Erythroblast (primary cell): ENCODE results near the gene MKI67.

Experiments used
- DNase-seq, 2 experiments: peaks; one replicate each; lab custom pipeline; 2025; lab: John Stamatoyannopoulos, UW
- GATA1 ChIP-seq: IDR thresholded peaks from 2 replicates; pipeline ENCODE4 v1.6.1; 2011; ENCODE audit warnings: low read depth, mild to moderate bottlenecking, control low read depth, low read length, moderate library complexity
- POLR2A ChIP-seq: IDR thresholded peaks from 2 replicates; pipeline ENCODE4 v1.6.1; 2011; ENCODE audit warnings: mild to moderate bottlenecking, low read length

Gene MKI67

DNA sequence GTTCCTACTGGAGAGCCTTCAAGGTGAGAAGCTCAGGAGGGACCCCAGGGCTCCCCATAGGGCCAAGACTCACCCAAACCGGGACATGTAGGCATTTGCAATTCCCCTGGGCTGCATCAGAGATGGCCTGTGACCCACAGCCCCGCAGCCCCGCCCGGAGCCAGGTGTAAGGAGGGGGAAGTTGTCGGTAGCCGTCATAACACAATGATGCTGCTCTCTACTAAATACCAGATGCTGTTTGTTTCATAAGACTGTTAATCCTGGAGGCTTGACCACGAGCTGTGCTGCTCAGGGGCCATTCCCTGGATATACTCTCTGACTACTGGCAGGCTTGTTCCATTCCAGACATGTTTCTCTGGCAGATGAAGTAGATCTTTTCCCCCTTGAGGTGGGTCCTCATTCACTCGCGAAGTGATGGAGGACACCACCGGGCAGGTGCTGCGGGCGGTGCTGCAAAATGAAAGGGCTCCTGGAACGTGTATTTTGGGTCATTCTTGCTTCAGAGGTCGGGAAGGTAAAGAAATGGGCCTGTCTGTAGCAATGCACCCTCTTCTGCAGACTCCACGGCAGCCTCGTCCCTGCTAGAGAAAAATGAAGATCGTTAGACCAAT lies 61.1 kb downstream of the MKI67 start:
- TF ChIP-seq GATA1, result no peak
- TF ChIP-seq POLR2A, result no peak
- DNase-seq, result no peak

DNA sequence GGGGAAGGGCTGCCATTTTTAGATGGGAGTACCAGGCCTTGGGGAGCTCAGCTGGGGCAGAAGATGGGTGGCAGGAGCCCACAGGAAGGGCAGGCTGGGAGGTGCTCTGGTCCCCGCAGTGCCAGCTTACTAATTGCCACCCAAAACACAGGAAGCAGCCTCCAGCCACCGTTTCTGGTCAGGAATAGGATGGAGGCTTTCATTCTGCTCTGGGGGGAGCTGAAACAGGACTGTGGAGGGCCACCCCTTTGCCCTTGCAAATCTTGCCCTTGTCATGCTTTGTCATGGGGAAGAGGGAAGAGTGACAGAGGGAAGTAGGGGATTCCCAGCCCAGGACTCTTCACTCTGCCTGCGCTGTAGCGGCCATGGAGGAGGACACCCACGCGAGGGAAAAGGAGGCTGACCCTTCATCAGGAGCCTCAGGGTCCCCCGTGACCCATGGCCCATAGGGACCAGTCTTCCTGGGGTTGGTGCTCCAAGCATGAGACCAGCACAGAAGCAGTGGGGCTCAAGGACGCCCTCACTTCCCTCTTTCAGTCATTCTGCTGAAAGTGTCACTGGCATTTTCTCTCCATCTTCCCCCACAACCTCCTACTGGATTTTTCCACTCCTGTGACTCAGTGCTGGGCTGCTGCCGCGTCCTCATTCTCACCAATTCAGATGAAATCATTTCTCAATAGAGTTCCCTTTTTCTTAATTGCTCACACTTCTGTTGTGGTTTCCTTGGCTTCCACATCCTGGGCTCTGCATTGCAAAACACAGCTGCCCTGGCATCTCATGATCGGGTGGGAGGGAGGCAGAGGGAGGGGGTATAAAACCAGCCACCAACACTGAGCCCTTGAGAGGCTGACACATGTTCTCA lies 61.9 kb downstream of the MKI67 start:
- TF ChIP-seq GATA1 (no peak), POLR2A (no peak)
- DNase-seq, result no peak

DNA sequence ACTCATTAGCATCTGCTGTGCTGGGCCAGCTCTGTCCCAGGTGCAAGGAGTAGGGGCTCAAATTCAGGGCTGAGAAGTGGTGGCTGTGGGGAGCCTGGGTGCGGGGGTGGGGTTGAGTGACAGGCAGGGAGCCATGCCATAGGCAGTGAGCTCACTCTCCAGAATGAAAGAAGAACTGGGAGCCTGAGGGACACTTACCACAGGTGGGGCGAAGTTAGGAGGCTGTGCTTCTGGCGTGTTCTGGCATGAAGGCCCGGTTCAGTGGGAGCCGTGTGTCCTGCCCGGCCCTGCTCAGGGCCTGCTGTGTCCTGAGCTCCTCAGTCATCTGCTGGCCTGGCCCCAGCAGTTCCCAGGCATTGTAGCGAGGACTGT lies 62.5 kb downstream of the MKI67 start:
- no peak for DNase-seq

DNA sequence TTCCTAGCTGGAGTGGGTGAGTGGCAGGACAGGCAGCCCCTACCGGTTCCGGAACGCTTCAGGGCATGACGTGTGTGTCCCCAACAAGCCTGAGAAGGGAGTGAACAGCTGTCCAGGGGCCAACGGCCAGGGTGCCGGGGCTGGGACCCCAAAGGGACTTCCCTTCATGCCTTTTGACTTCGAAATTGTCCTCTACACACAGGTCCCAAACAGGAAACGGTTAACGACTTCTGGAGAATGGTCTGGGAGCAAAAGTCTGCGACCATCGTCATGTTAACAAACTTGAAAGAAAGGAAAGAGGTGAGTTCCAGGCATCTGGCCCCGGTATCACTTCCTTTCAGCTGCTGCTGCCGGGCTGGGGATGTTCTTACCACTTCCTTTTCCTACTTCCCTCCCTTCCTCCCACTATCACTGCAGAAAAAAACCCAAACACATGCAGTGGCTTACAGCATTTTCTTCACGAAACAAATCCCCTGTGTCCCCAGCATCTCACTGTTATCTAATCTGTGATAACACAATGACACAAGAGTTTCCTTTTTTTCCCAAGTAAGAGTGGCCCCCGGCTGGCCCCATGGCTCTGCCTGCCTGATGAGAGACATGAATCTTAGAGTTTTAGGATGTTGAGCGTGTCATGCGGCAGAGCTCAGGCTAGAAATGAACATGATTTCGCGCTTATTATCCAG lies 63.2 kb downstream of the MKI67 start:
- DNase-seq, result no peak
- TF ChIP-seq GATA1 (no peak), POLR2A (no peak)

More for the DNA sequence above, 62.5 kb downstream of the MKI67 start:
- TF ChIP-seq POLR2A (no peak), GATA1 (no peak)

DNA sequence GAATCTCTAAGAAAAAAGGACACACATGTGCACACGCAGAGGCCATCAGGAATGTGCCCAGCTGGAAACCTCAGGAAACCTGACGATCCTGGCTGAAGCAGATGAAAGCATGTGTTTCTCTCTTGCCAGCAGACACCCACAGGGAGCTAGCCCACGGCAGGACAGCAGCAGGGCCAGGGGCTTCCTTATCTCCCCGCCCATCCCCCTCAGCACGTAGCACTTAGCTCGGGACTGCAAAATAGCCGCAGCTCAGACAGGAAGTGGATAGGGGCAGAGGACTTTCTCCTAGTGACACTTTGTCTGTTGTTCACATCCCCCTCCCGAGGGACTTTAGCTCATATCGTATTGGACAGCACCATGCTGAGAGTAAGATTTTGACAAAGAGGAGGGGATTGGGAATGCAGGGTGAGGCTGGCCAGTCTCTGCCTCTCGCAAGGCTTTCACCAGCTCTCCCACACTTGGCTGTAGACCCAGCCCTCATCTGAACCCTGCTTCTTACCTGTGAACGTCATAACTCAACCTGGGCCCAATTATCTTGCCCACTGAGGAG lies 63.8 kb downstream of the MKI67 start:
- TF ChIP-seq POLR2A, result no peak
- no peak for TF ChIP-seq GATA1
- no peak for DNase-seq

DNA sequence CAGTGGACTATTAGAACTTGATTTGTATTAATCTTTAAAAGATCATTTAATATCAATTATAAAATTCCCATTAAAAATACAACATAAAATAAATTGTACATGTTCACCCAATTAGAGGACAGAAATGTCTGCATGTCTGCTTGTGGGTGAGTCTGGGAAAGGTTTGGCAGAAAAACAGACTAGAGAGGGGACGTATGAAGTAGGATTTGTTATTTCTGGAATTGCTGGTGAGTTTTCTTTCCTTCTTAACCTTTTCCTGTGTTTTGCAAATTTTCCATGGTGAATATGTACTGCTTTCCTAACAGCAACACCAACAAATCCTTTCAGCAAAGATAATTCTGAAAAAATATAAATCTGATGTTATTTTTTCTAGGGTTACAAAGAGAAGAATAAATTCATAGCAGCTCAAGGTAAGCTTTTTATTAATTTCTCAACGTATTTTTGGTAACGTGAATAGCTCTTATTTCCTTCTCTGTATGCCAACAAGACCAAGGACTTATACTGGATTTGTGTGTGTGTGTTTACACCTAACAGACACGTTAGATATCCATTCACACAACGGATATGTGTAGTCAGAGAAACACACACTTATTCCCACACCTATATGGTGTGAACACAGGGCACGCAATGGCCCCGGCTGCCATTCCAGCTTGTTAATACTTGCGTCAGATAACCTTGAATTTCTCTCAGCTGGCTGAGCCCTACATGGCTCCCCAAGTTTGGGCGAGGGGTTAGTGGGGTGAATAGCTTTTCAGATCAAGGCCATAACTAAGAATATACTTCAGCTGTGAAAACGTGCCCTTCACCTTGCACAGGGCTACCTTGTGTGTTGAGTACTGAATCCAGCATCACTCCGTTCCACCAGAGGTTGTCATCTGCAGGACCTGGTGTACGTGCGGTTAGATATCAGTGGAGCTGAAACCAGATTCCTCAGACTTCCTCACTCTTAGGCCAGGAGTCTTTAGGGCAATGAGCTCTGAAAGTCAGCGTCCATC lies 64.6 kb downstream of the MKI67 start:
- TF ChIP-seq GATA1, result no peak
- TF ChIP-seq POLR2A, result no peak

DNA sequence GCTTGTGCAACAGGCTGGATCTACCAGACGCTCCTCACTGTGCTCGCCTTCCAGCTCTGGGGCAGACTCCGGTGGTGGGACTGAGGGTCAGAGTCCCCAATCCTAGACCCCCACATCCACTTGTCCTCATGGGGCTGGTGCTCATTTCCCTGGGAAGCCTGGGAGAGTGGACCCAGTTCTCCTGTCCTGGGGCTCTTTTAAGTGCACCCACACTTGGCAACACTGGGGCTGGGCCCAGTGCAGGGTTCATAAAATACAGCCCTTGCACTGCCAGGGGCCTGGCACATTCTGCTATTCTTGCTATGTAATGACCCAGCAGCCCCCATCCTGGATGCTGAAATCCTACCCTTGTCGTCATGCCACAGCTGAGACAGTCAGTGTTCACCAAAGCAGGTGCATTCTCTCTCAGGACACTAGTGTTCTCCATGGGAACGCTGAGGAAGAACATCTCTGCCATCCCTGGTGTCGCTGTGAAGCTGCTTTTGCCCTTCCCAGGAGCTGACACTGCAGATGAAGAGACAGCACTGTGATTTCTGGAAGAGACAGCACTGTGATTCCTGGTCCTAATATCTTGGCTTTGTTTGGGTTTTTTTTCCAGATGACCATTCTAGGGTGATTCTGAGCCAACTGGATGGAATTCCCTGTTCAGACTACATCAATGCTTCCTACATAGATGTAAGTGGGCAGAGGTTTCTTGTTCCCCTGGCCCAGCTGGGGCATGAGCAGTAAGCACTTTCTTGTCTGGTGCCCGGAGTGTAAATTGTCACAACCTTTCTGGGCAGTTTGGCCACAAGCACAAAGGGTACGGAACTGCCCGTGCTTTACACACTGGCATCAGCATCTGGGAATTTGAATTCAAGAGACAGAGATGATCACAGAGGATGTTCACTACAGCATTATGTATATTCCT lies 65.6 kb downstream of the MKI67 start:
- DNase-seq, result no peak
- TF ChIP-seq POLR2A (no peak), GATA1 (no peak)

More for the DNA sequence above, 64.6 kb downstream of the MKI67 start:
- DNase-seq, result no peak

DNA sequence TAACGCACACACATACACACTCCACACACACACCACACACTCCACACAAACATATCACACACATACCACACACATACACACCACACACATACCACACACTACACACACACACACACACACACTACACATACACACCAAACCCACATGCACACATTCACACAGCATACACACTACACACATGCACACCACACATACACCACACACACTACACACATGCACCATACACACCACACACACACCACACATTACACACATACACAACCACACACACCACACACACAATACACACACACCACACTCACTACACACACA lies 66.3 kb downstream of the MKI67 start:
- TF ChIP-seq POLR2A (no peak), GATA1 (no peak)
- no peak for DNase-seq

DNA sequence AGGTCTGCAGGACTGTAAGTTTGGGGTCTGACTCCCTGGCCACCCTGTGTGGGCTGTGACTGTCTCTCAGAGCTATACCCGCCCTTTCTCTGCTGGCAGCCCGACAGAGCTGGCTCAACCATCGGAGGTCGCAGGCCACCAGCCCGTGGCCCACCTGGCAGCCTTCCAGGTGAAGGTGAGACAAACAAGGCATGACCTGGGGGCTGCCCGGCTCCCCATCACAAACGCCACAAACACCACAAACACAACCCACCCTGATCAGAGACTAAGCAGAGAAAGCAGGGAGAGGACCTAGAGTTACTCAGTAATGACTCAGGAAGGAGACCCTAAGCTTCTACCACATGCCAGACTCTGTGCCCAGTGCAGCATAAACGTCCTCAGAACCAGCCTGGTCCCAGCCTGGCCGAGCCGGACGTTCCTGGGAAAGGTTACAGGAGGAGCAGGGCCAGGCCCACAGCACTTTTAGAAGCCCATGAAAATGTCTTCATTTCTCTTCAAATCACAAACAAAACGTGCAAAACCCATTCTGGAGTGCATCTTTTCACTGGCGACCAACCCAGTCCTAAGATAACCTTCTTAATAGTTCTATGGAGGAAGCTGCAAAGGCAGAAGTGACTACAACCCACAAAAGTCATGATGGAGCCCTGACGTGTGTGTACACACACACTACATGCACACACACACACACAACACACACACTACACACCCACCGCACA lies 66.8 kb downstream of the MKI67 start:
- no peak for TF ChIP-seq GATA1
- TF ChIP-seq POLR2A, result no peak
- DNase-seq, result no peak

DNA sequence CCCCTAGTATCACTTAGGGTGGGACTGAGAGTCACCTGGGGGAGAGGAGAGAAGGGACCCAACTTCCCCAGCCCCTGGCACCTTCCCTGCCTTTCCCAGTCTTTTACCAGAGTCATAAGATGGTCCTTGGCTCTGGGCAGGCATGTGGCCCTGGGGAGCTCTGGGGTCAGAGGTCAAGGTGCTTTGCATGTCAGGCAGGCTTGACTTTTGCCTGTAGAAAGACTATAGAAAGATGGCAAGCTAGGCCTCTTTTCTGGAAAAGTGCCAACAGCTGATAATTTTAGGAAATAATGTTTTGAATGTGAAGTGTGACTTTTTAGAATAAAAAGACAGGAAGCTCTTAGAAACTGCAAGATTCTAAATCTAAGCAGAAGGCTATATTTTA lies 67.5 kb downstream of the MKI67 start:
- TF ChIP-seq GATA1 (no peak), POLR2A (no peak)
- no peak for DNase-seq

DNA sequence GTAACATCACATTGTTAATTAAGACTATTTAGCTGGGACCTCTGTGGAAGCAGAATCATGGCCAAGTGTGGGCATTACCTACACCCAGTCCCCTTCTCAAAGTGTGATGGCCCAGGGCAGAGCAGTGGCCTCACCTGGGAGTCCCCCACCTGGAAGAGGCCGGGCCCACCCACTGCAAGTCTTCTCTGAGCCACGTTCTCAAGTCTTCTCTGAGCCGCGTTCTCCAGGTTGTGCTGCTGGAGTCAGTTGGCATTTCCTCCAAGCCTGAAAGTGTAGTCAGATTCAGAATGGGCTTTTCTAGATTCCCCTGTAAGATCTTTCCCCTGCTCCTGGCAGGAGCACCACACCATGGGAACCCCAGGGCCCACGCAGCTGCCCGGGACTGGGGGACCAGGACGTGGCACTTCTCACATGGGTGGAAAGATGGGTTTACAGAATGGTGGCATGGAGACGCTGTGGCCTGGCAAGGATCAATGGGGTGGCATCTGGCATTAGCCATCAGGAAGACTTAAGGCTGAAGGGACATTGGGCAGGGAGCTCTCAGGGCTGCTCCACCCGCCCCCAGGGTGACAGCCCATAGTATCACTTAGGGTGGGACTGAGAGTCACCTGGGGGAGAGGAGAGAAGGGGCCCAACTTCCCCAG lies 68.0 kb downstream of the MKI67 start:
- no peak for DNase-seq
- TF ChIP-seq POLR2A, result no peak
